ENCODE results near the gene NTM.

GRCh38 chr11:131687291-131688047 is 317.1 kb downstream of the NTM start:
- TF ChIP-seq POLR2A (IDR thresholded peaks at IDR 0.05) (no peak), EP300 (IDR thresholded peaks at IDR 0.05) (no peak), POLR2AphosphoS5 (IDR thresholded peaks at IDR 0.05) (no peak)
- TF ChIP-seq, protein P1, sequence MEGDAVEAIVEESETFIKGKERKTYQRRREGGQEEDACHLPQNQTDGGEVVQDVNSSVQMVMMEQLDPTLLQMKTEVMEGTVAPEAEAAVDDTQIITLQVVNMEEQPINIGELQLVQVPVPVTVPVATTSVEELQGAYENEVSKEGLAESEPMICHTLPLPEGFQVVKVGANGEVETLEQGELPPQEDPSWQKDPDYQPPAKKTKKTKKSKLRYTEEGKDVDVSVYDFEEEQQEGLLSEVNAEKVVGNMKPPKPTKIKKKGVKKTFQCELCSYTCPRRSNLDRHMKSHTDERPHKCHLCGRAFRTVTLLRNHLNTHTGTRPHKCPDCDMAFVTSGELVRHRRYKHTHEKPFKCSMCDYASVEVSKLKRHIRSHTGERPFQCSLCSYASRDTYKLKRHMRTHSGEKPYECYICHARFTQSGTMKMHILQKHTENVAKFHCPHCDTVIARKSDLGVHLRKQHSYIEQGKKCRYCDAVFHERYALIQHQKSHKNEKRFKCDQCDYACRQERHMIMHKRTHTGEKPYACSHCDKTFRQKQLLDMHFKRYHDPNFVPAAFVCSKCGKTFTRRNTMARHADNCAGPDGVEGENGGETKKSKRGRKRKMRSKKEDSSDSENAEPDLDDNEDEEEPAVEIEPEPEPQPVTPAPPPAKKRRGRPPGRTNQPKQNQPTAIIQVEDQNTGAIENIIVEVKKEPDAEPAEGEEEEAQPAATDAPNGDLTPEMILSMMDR (IDR thresholded peaks at IDR 0.05), result no peak
